HuH-7.5 (cell line): ENCODE results near the gene MYL12B.
A peak's percentile ranks its signal among the peaks of the same experiment; 100 is the strongest.
"Not testable (repeated sequence)": the region's sequence is repeated elsewhere in the genome, so short reads cannot be mapped to it uniquely, and the experiment has no call there.

Experiments used
- DNase-seq: peaks from one replicate; pipeline ENCODE4 v3.0.0; 2011; ENCODE audit warnings: low spot score

MYL12B gene

DNA sequence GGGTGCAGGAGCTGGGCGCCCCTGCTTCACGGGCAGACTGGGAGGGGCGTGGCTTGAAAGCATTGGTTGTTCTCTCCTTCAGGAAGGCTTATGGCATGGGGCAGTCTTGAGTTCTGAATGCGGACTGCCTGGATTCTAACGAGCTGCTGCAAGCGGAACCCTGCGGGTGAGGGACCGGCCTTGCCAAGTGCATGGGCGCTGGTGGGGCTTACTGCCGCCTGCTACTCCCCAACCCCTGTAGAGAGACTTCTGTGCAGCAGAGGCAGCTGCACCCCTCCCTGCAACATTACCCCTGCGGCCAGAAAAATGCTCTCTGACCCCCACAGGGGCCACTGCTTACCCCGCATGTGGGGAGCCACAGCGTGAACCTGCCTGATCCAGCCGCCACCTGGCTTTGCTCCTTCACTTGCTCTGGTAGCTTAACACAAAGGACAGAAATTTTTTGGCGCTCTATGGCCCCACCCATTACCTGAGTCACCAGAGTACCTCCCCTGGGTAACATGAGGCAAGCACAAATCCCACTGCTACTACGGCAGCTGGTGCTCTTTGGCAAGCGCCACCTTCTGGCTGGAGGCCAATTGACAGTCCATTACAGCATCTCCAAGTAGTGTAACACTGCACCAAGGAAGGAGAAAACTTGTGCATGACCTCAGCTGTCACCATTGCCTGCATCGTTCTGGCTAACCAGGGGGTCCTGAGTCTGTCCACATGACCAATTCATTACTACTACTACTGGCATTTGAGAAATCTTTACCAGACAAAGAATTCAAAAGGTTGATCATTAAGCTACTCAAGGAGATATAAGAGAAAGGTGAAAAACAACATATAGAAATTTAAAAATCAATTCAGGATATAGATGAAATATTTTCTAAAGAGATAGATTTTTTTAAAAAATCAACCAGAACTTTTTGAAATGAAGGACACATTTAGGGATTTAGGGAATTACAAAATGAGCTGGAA is 35.4 kb downstream of the MYL12B start:
- DNase-seq: peak; percentile 72

DNA sequence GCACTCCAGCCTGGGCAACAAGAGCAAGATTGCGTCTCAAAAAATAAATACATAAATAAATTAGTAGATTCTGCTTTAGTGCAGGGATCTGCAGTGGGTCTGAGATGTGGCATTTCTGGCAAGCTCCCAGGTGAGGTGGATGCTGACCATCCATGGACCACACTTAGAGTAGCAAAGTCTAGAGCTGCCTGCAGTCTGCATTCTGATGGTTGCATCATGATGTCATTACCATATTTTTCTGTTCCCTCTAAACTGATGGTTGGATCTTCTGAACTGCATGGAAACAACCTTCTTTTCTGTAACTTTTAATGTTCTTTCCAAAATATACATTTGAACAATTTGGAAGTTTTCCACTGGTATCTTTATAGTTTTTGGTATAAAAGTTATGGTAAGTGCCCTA is 42.9 kb downstream of the MYL12B start:
- no peak for DNase-seq

DNA sequence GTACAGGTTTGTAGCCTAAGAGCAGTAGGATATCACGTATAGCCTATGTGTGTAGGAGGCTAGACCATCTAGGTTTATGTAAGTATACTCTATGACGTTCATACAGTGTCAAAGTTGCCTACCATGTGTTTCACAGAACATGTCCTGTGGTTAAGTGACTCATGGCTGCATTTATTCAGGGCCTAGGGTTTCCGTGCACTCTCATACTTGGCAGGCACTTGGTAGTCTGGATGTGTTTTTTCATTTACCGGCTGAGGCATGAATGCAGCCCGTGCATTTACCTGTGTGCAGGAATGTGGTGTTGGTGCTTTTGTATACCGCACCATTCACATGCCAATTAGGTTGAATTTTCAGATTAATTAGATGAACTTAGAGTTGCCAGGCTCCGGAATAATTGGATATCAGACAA is 43.4 kb downstream of the MYL12B start:
- no peak for DNase-seq

DNA sequence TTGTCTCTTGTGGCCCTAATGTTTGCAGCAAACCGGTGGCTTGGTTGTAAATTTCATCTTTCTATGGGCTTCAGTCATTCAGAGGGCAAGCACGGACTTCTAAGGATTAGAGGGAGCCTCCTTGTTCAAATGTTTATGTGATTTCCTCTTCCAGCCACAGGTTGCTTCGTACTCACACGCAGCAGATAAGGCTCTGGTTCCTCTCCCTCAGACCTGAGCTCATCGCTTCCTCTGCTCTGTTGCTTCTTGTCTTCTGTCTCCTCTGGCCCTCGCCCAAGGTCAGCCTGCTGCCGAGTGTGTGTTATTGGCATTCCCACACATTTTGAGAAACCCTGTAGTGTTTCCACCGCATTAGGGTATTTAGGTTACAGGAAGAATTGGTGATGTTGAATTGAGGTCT is 44.0 kb downstream of the MYL12B start:
- no peak for DNase-seq

DNA sequence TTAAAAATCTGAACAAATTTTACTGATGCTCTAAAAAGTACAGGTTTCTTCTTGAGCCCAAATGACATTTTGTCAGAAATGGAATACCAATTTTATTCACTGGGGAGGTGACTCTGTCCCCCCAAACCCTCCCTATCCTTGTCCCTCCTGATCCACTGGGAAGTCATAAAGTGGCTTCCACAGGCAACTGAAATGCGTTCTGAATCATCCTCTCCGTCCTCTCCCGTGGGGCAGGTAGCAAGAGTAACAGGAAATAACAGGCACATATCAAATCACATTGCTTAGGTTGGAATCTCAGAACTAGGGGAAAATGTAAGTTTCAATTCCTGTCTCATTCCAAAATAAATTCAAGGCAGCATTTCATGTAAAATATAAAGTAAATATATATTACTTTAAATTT is 44.5 kb downstream of the MYL12B start:
- DNase-seq: no peak

DNA sequence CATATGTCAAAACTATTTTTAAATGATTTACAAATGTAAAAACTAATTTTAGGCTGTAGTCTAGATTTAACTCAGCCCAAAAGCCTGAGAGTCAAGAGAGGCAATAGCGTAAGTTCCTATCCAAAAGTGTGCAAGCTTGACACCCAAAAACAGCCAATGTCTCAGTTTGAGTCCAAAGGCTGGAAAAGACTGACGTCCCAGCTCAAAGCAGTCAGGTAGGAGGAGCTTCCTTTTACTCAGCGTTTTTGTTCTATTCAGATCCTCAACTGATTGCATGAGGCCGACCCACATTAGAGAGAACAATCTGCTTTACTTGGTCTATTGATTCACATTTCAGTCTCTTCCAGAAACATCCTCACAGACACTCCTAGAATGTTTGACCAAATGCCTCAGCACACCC is 51.8 kb downstream of the MYL12B start:
- DNase-seq: no peak

DNA sequence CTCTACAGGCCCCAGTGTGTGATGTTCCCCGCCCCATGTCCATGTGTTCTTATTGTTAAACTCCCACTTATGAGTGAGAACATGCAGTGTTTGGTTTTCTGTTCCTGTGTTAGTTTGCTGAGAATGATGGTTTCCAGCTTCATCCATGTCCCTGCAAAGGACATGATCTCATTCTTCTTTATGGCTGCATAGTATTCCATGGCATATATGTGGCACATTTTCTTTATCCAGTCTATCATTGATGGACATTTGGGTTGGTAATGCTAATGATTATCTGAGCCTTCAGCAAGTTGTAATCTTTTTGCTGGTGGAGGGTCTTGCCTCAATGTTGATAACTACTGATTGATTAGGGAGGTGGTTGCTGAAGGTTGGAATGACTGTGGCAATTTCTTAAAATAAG is 53.4 kb downstream of the MYL12B start:
- not testable (repeated sequence) for DNase-seq

DNA sequence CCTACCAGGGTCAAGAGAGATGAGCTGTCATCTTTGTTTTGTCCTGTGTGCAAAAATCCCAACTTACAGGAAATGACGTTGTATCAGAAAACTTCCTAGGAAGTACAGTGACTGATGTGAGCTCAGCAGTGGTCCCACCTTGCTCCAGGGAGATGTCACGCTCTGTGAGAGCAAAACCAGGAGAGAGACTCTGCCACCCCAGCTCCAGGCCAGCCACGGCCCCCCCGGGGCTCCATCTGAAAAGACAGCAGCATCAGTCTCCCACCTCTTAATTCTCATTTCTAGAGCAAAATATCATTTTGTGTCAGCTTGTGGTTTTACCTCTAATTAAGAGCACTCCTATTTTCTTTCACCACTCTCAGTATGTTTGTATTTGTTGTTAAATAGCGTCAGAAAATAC is 57.5 kb downstream of the MYL12B start:
- no peak for DNase-seq

DNA sequence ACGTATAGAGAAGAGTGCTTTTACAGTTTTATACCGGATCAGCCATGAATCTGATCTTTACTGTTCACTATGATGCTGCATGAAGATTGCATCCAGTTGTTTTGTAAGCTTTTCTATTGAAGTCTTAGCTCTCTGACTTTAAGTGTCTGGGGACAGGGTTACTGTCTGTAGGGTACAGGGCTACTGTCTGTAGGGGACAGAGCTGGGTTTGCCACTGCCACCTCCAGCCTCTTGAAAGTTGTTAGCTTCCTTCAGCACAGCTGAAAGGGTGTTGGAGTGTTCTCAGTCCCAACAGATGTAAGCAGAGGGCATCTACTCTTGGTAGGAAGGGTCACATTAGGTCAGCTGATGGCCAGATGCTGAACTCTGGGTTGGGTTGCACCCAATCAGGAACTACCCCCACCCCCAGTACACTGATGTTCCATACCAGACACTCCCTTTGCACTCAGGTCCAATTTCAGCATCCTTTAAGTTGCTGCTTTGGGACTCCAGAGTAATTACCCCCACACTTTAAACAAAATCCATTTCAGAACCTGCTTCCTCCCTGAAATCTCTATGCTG is 58.0 kb downstream of the MYL12B start:
- DNase-seq: no peak

DNA sequence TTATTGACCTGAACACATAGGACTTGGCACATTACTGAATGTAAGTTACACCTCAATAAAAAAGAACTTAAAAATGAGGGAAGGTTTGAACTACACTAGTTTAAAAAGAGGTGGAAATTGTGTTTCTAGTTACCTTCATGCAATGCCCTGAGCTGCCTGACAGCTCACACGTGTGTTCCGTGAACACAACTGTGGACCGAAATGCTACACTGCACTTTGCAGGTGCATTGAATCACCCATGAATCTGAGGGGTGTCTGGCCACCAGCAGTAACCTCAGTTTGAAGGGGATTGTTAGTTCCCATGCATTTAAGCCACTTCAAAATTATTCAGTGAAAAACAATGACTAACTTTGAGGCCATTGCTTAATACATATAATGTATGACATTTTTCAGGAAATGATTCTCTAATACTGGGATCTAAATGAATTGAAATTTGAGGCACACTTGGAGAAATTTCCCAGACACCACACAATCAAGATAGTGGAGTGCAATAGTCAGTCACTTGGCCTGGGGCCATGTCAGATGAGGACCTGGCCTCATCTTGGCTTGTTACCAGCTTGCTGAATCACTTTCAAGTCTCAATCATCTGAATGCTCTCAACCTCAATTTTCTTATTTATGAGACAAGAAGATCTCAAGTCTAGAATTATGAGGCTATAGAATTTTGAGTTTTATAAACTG is 59.3 kb downstream of the MYL12B start:
- no peak for DNase-seq

DNA sequence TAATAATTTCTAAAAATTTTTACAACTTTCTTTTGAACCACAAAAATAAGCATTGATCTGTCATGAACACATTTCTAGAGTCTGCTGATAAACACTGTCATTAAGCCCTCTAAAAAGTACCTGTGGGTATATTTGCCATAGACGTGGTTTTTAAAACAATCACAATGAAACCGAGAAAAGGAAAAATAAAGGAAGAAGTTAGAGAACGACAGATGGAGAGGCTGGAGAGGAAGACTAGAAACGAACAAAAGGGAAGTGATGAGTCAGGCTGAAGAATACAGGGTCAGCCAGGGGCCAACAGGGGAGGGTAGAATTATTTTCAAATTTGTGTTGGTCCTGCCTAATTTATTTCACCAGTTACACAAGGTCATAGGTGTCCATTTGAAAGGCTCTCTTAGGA is 62.0 kb downstream of the MYL12B start:
- no peak for DNase-seq
